IMR-90 (cell line): ENCODE results near the gene MAP4.

Source experiments
- BHLHE40 ChIP-seq: fragments of 150-350 bp; IDR thresholded peaks from 2 replicates; pipeline ENCODE4 v1.6.1; 2016; ENCODE audit warnings: mild to moderate bottlenecking, low read depth, low read length
- CHD1 ChIP-seq: IDR thresholded peaks from 2 replicates; pipeline ENCODE4 v1.6.1; 2012; ENCODE audit warnings: low read depth, low read length, improper control_type of control experiment
- MAZ ChIP-seq: IDR thresholded peaks from 2 replicates; pipeline ENCODE4 v1.6.1; 2012; ENCODE audit warnings: low read depth, mild to moderate bottlenecking, low read length, improper control_type of control experiment, moderate library complexity, borderline replicate concordance
- MXI1 ChIP-seq: IDR thresholded peaks from 2 replicates; pipeline ENCODE4 v1.6.1; 2012; ENCODE audit warnings: low read depth, mild to moderate bottlenecking, low read length, moderate library complexity, borderline replicate concordance
- NFE2L2 ChIP-seq: fragments of 150-350 bp; IDR thresholded peaks from 2 replicates; pipeline ENCODE4 v1.6.1; 2016; ENCODE audit warnings: low read depth, mild to moderate bottlenecking, low read length
- POLR2A ChIP-seq: IDR thresholded peaks from 2 replicates; pipeline ENCODE4 v1.6.1; 2012; ENCODE audit warnings: mild to moderate bottlenecking, low read depth, low read length
- RAD21 ChIP-seq: IDR thresholded peaks from 2 replicates; pipeline ENCODE4 v1.6.1; 2012; ENCODE audit warnings: low read length, improper control_type of control experiment
- SMC3 ChIP-seq: fragments of 150-350 bp; IDR thresholded peaks from 2 replicates; pipeline ENCODE4 v1.6.1; 2016; ENCODE audit warnings: low read depth, mild to moderate bottlenecking, antibody characterized with exemption, low read length, moderate library complexity
- TF ChIP-seq, protein P1 (sequence below): conservative IDR thresholded peaks from 2 replicates; pipeline ENCODE4 v1.5.1; 2012; ENCODE audit warnings: mild to moderate bottlenecking, low read depth, low read length, improper control_type of control experiment
- TF ChIP-seq, protein P2 (sequence below): fragments of 150-350 bp; IDR thresholded peaks from 2 replicates; pipeline ENCODE4 v1.6.1; 2017; ENCODE audit warnings: mild to moderate bottlenecking, antibody characterized with exemption, low read length, low read depth

DNA sequence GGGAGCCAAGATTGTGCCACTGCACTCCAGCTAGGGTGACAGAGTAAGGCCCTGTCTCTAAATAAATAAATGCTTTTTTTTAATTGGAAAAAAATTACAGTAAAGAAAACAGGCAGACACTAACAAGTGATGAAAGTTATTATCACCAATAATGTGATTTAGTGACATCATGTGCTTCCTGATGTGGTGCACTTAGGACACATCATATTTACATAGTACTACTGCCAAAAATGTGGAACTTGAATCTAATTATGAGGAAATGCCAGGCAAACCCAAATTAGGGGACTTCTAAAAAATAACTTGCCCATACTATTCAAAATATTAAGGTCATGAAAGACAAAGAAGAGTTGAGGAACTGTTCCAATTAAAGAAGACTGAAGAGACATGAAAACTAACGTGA is 30.8 kb downstream of the MAP4 start:
- TF ChIP-seq, protein P1, sequence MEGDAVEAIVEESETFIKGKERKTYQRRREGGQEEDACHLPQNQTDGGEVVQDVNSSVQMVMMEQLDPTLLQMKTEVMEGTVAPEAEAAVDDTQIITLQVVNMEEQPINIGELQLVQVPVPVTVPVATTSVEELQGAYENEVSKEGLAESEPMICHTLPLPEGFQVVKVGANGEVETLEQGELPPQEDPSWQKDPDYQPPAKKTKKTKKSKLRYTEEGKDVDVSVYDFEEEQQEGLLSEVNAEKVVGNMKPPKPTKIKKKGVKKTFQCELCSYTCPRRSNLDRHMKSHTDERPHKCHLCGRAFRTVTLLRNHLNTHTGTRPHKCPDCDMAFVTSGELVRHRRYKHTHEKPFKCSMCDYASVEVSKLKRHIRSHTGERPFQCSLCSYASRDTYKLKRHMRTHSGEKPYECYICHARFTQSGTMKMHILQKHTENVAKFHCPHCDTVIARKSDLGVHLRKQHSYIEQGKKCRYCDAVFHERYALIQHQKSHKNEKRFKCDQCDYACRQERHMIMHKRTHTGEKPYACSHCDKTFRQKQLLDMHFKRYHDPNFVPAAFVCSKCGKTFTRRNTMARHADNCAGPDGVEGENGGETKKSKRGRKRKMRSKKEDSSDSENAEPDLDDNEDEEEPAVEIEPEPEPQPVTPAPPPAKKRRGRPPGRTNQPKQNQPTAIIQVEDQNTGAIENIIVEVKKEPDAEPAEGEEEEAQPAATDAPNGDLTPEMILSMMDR = no peak
- no peak for TF ChIP-seq BHLHE40
- TF ChIP-seq RAD21 = no peak
- TF ChIP-seq, protein P2, sequence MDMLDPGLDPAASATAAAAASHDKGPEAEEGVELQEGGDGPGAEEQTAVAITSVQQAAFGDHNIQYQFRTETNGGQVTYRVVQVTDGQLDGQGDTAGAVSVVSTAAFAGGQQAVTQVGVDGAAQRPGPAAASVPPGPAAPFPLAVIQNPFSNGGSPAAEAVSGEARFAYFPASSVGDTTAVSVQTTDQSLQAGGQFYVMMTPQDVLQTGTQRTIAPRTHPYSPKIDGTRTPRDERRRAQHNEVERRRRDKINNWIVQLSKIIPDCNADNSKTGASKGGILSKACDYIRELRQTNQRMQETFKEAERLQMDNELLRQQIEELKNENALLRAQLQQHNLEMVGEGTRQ = no peak
- no peak for TF ChIP-seq POLR2A
- no peak for TF ChIP-seq MXI1
- TF ChIP-seq MAZ = no peak
- TF ChIP-seq NFE2L2 = no peak
- TF ChIP-seq SMC3 = no peak
- TF ChIP-seq CHD1 = no peak
